HL-60 (cell line): ENCODE data around the gene AFTPH.

Source experiments
- DNase-seq, 2 experiments: peaks; one replicate each; pipeline ENCODE4 v3.0.0-alpha.2; 2010 to 2020; ENCODE audit warnings: low read depth in 1 of 2, low spot score in 1 of 2
- H3K27ac ChIP-seq: fragments of 250-450 bp; sonication (Bioruptor Pico); replicated peaks from 2 replicates; pipeline ENCODE4 v1.5.1; 2020; ENCODE audit warnings: mild to moderate bottlenecking, moderate library complexity
- H3K27me3 ChIP-seq: fragments of 250-450 bp; sonication (Bioruptor Pico); 2 replicates; pipeline ENCODE4 v1.5.1; 2021; ENCODE audit warnings: mild to moderate bottlenecking, moderate library complexity; ENCODE audit not compliant: insufficient read depth, poor library complexity, severe bottlenecking
- H3K4me3 ChIP-seq: replicated peaks from 2 replicates; pipeline ENCODE4 v1.5.1; 2011; ENCODE audit warnings: mild to moderate bottlenecking, control low read depth, low read length; ENCODE audit not compliant: insufficient read depth
- GABPA ChIP-seq: IDR thresholded peaks from 2 replicates; pipeline ENCODE4 v1.6.1; 2012; ENCODE audit warnings: low read depth
- POLR2AphosphoS5 ChIP-seq: IDR thresholded peaks from 2 replicates; pipeline ENCODE4 v1.6.1; 2012; ENCODE audit warnings: low read depth
- SPI1 ChIP-seq: IDR thresholded peaks from 2 replicates; pipeline ENCODE4 v1.6.1; 2012; ENCODE audit warnings: low read depth, mild to moderate bottlenecking, borderline replicate concordance
- TF ChIP-seq, protein P1 (sequence below): IDR thresholded peaks from one replicate; pipeline ENCODE4 v1.5.1; 2011; ENCODE audit warnings: low read length, control low read depth, inconsistent platforms; ENCODE audit not compliant: insufficient read depth
- TF ChIP-seq, protein P2 (sequence below): IDR thresholded peaks from 2 replicates; pipeline ENCODE4 v1.6.1; 2012; ENCODE audit warnings: low read depth; ENCODE audit not compliant: insufficient replicate concordance

The AFTPH gene

DNA sequence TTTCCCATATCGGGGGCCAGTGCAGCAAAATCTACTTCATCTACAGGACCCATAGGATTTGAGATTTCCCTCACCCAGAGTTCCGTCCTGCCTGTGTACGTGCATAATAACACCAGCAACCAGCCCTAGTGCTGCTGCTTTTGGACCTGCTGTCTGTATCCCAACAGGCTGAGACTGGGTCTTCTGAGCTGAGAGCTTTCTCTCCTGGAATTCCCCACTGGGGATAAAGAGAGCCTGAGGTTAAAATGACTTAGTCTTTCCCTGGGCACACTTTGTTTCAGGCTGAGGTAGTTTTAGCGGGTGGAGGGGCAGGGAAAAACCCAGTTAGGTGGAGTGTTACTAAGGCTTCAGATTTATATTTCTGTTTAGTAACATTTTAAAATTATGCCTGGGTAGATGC lies 67.1 kb downstream of the AFTPH start:
- H3K27me3 ChIP-seq = no peaks in the 10 kb centered on the region
- no peak for DNase-seq
- TF ChIP-seq, protein P1, sequence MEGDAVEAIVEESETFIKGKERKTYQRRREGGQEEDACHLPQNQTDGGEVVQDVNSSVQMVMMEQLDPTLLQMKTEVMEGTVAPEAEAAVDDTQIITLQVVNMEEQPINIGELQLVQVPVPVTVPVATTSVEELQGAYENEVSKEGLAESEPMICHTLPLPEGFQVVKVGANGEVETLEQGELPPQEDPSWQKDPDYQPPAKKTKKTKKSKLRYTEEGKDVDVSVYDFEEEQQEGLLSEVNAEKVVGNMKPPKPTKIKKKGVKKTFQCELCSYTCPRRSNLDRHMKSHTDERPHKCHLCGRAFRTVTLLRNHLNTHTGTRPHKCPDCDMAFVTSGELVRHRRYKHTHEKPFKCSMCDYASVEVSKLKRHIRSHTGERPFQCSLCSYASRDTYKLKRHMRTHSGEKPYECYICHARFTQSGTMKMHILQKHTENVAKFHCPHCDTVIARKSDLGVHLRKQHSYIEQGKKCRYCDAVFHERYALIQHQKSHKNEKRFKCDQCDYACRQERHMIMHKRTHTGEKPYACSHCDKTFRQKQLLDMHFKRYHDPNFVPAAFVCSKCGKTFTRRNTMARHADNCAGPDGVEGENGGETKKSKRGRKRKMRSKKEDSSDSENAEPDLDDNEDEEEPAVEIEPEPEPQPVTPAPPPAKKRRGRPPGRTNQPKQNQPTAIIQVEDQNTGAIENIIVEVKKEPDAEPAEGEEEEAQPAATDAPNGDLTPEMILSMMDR = no peak
- TF ChIP-seq POLR2AphosphoS5 (no peak), SPI1 (no peak), GABPA (no peak)
- TF ChIP-seq, protein P2, sequence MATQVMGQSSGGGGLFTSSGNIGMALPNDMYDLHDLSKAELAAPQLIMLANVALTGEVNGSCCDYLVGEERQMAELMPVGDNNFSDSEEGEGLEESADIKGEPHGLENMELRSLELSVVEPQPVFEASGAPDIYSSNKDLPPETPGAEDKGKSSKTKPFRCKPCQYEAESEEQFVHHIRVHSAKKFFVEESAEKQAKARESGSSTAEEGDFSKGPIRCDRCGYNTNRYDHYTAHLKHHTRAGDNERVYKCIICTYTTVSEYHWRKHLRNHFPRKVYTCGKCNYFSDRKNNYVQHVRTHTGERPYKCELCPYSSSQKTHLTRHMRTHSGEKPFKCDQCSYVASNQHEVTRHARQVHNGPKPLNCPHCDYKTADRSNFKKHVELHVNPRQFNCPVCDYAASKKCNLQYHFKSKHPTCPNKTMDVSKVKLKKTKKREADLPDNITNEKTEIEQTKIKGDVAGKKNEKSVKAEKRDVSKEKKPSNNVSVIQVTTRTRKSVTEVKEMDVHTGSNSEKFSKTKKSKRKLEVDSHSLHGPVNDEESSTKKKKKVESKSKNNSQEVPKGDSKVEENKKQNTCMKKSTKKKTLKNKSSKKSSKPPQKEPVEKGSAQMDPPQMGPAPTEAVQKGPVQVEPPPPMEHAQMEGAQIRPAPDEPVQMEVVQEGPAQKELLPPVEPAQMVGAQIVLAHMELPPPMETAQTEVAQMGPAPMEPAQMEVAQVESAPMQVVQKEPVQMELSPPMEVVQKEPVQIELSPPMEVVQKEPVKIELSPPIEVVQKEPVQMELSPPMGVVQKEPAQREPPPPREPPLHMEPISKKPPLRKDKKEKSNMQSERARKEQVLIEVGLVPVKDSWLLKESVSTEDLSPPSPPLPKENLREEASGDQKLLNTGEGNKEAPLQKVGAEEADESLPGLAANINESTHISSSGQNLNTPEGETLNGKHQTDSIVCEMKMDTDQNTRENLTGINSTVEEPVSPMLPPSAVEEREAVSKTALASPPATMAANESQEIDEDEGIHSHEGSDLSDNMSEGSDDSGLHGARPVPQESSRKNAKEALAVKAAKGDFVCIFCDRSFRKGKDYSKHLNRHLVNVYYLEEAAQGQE = no peak
- H3K4me3 ChIP-seq = no peak overlapping the region
- H3K27ac ChIP-seq = no peak overlapping the region

DNA sequence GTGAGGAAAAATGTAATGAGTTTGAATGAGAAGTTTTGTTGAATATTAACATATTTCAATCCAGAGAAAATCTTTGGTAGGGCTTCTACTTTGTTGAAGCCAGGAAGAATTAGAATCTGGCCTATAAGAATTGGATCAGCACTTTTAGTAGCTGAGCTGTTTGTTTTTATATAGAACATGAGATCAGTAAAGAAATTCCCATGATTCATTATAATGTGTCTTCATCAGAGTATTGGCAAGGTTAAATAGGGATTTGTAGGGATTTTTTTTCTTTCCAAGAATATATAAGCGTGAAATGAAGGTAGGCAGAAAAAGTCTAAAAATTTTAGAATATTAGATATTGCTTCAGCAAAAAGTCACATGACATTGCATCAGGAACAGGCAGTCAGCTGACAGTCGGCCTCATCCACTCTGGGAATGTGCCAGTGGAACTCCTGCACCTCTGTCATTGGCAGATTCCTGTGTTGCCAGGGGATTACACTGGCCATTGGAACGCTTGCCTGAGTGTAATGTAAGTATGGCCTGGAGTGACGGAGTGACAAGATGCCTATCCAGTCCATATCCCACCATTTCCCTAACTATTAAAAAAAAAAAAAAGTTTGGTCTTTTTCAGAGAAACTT lies 69.0 kb downstream of the AFTPH start:
- Histone ChIP-seq H3K4me3 (no peak overlapping the region), H3K27me3 (no peaks in the 10 kb centered on the region), H3K27ac (no peak overlapping the region)
- TF ChIP-seq GABPA (no peak), POLR2AphosphoS5 (no peak), SPI1 (no peak)
- TF ChIP-seq, protein P1 = no peak
- TF ChIP-seq, protein P2 = no peak
- no peak for DNase-seq

DNA sequence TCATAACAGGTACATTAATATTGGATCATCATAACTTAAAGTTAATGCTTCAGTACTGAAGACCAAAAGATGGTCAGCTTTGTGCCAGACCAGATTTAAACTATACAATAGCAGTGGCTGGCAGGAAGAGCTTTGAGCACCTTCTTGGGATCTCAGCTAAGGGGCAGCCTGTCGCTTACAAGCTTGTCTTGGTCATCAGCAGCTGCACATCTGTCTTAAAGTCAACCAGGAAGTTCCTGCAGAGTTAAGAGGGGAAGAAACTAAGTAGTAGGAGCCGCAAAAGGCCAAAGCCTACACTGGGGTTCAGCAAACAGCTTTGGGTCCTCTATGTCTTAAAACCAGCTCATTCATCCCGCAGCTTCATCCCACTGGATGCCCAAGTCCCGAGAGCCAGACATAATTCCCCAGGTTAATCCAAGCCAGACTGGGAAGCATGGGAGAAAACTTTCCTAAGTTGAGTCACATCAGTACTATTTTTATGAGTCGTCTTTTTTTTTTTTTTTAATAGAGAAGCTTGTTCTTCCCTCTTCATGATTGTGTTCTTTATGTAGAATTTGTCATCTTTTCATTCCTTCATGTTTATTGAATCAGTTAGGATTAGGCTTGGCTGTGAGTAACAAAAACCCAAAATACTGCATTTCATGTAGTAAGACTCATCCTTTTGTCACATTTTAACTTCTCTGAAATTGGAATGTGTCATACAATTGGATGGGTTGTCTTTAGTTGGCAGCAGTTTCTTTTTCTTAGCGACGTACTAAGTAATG lies 70.3 kb downstream of the AFTPH start:
- peak in 1 of 2 experiments; percentile 28 for DNase-seq
- no peak overlapping the region for H3K27ac ChIP-seq
- TF ChIP-seq POLR2AphosphoS5 = no peak
- no peak for TF ChIP-seq GABPA
- TF ChIP-seq, protein P2 = no peak
- TF ChIP-seq SPI1 = no peak
- H3K4me3 ChIP-seq = no peak overlapping the region
- H3K27me3 ChIP-seq = no peaks in the 10 kb centered on the region
